ENCODE results near the gene OGFR.

The OGFR gene

GRCh38 chr20:62774762-62775161 is 29.9 kb upstream of the OGFR start:
- TF ChIP-seq, protein P1, sequence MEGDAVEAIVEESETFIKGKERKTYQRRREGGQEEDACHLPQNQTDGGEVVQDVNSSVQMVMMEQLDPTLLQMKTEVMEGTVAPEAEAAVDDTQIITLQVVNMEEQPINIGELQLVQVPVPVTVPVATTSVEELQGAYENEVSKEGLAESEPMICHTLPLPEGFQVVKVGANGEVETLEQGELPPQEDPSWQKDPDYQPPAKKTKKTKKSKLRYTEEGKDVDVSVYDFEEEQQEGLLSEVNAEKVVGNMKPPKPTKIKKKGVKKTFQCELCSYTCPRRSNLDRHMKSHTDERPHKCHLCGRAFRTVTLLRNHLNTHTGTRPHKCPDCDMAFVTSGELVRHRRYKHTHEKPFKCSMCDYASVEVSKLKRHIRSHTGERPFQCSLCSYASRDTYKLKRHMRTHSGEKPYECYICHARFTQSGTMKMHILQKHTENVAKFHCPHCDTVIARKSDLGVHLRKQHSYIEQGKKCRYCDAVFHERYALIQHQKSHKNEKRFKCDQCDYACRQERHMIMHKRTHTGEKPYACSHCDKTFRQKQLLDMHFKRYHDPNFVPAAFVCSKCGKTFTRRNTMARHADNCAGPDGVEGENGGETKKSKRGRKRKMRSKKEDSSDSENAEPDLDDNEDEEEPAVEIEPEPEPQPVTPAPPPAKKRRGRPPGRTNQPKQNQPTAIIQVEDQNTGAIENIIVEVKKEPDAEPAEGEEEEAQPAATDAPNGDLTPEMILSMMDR (conservative IDR thresholded peaks at IDR 0.05): no peak
- H3K27ac ChIP-seq: no peak overlapping the region

DNA sequence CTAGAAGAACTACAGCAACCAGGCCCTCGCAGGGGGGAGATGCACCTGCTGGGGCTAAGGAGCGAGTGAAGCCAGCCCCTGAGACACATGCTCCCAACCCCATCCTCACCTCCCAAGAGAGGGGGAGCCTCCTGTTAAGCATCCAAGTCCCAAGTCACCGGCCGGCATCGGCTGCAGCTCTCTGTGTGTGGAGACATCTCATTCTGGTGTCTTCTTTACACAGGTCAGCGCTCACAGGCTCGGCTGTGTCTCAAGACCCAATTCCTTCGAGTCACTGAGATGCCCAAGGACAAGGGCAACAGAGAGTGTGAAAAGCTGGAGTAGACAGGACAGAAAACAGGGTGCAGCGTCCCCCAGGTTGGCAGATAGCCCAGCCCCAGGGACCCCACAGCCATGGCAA is 29.4 kb upstream of the OGFR start:
- TF ChIP-seq, protein P1 (conservative IDR thresholded peaks at IDR 0.05): no peak
- H3K27ac ChIP-seq: no peak overlapping the region

GRCh38 chr20:62776035-62776691 is 28.5 kb upstream of the OGFR start:
- no peak overlapping the region for H3K27ac ChIP-seq
- TF ChIP-seq, protein P1 (conservative IDR thresholded peaks at IDR 0.05): no peak

GRCh38 chr20:62776692-62777527 is 27.7 kb upstream of the OGFR start:
- no peak overlapping the region for H3K27ac ChIP-seq
- TF ChIP-seq, protein P1 (conservative IDR thresholded peaks at IDR 0.05): no peak

DNA sequence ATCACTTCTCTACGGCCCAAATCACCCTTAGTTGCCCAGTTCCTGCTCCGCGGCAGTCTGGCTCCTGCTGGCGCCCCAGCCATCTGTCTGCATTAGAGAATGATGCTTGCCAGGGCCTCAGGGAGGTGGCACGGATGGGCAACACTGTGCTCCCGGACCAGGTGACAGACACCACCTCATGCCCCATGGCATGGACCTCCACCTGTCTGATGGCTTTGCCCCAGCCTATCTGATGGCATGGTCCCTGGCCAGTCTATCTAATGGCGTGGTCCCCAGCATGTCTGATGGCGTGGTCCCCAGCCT is 27.2 kb upstream of the OGFR start:
- TF ChIP-seq, protein P1 (conservative IDR thresholded peaks at IDR 0.05): no peak
- no peak overlapping the region for H3K27ac ChIP-seq

DNA sequence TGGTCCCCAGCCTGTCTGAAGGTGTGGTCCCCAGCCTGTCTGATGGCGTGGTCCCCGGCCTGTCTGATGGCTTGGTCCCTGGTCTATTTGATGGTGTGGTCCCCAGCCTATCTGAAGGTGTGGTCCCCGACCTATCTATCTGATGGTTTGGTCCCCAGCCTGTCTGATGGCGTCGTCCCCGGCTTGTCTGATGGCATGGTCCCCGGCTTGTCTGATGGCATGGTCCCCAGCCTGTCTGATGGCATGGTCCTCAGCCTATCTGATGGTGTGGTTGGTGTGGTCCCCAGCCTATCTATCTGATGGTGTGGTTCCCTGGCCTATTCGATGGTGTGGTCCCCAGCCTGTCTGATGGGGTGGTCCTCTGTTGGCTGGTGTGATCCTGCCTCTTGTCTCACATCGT is 26.6 kb upstream of the OGFR start:
- no peak overlapping the region for H3K27ac ChIP-seq
- TF ChIP-seq, protein P1 (conservative IDR thresholded peaks at IDR 0.05): no peak

GRCh38 chr20:62778601-62779416 is 25.8 kb upstream of the OGFR start:
- H3K27ac ChIP-seq: no peak overlapping the region
- TF ChIP-seq, protein P1 (conservative IDR thresholded peaks at IDR 0.05): no peak

Measured in VCaP (cell line).